MCF 10A (cell line): ENCODE measurements around the gene ISM1. TPM values are rescaled to one million over a fixed set of nuclear protein-coding genes. Genes with fewer than 3 reads are reported as not detected.

Experiments used
- BruUV-seq: library from RNA; stranded (reverse); fragments of 400-500 nt; replicated peaks from 2 replicates; lab custom pipeline; 2021; lab: Mats Ljungman, UMichigan
- CTCF ChIA-PET: fragments of 300-600 bp; sonication (Branson Sonifier 250); formaldehyde crosslinking; extraction: SDS; loops from one replicate; lab custom pipeline; 2021; ENCODE audit warnings: antibody characterized with exemption, inconsistent platforms; lab: Yijun Ruan, JAX
- POLR2A ChIA-PET: fragments of 300-600, 350-650 bp; sonication (Branson Sonifier 250); formaldehyde crosslinking; extraction: SDS; loops from one replicate; lab custom pipeline; 2020; ENCODE audit warnings: antibody characterized with exemption, inconsistent platforms; lab: Yijun Ruan, JAX
- DNase-seq: peaks from one replicate; pipeline ENCODE4 v3.0.0-alpha.2; 2018; ENCODE audit not compliant: unreplicated experiment
- H3K27ac Mint-ChIP-seq: one replicate; pipeline ENCODE4 v1.8.0; 2022; ENCODE audit warnings: mild to moderate bottlenecking, low read depth, mixed read lengths; ENCODE audit not compliant: unreplicated experiment
- H3K27me3 Mint-ChIP-seq: one replicate; pipeline ENCODE4 v1.8.0; 2022; ENCODE audit warnings: mixed read lengths; ENCODE audit not compliant: insufficient read depth, unreplicated experiment
- H3K36me3 Mint-ChIP-seq: one replicate; pipeline ENCODE4 v1.8.0; 2022; ENCODE audit warnings: mild to moderate bottlenecking, moderate library complexity, mixed read lengths; ENCODE audit not compliant: insufficient read depth, unreplicated experiment
- H3K4me1 Mint-ChIP-seq: one replicate; pipeline ENCODE4 v1.8.0; 2022; ENCODE audit warnings: mixed read lengths; ENCODE audit not compliant: insufficient read depth, unreplicated experiment
- H3K4me3 Mint-ChIP-seq: one replicate; pipeline ENCODE4 v1.8.0; 2022; ENCODE audit warnings: mild to moderate bottlenecking, moderate library complexity, mixed read lengths; ENCODE audit not compliant: unreplicated experiment
- H3K9me3 Mint-ChIP-seq: one replicate; pipeline ENCODE4 v1.8.0; 2022; ENCODE audit warnings: mixed read lengths; ENCODE audit not compliant: unreplicated experiment
- intact Hi-C: fragments of 100-400 bp; cut with micrococcal nuclease; formaldehyde crosslinking; loops from 2 replicates; pipeline ENCODE4 v1.14.1; 2022
- total RNA-seq: library from RNA; stranded (reverse); gene quantifications from 2 replicates; pipeline ENCODE4 v1.2.3, GENCODE V29; 2022
- TF ChIP-seq, protein P1 (sequence below): fragments of 200-600 bp; IDR thresholded peaks from one replicate; pipeline ENCODE4 v1.8.0; 2022; ENCODE audit warnings: antibody characterized with exemption, mild to moderate bottlenecking; ENCODE audit not compliant: unreplicated experiment

The ISM1 gene
- total RNA-seq, 1 experiment from 2014 or later: 1.0 TPM

DNA sequence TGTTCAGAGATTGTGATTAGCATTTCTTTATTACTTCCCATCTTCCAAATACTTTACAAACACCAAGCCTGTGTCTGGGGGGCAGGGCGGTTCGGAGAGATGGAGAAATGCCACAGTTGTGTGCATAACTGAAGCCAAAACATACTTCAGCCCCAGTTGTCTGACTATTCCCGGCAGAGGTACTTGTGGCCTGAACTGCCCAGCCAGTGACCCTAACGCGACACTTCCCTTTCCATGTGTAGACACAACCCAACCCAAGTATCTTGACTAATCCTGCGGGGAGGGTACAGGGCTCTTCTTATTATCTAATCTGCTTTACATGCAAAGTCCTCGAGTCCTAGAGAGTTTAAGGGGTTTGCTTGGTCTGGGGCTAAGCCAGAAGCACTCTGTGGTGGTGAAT lies 46.2 kb downstream of the ISM1 start:
- no peaks in the 10 kb centered on the region for H3K36me3 Mint-ChIP-seq
- POLR2A ChIA-PET: no interaction called here

DNA sequence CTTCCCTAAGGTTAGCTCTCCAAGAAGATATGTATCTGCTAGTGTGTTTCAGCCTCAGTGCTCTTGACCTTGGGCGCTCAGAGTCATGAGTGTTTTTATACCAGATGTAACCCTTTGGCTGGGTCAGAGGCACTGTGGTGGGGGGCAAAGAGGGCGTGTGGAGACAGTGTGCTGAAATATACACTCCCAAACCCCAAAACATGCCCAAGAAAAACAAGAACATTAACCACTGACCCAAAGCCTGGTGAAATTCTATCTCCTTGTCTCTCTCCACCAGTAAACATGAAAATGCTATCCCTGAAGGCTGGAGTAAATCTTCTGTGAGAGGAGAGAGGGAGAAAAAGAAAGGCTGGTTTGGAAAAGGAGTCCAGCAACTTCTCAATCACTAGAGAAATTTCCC lies 47.9 kb downstream of the ISM1 start:
- intact Hi-C loops: loop anchor here (10.0 kb wide), 1 partner anchor 294 kb away; no protein-coding TSS in a partner anchor
- DNase-seq: no peak
- Mint-ChIP-seq H3K9me3 (no peaks in the 10 kb centered on the region), H3K27me3 (no peaks in the 10 kb centered on the region), H3K36me3 (no peaks in the 10 kb centered on the region), H3K27ac (no peak overlapping the region), H3K4me1 (peaks cover 7% of the 10 kb centered on the region), H3K4me3 (no peak overlapping the region)
- TF ChIP-seq, protein P1, sequence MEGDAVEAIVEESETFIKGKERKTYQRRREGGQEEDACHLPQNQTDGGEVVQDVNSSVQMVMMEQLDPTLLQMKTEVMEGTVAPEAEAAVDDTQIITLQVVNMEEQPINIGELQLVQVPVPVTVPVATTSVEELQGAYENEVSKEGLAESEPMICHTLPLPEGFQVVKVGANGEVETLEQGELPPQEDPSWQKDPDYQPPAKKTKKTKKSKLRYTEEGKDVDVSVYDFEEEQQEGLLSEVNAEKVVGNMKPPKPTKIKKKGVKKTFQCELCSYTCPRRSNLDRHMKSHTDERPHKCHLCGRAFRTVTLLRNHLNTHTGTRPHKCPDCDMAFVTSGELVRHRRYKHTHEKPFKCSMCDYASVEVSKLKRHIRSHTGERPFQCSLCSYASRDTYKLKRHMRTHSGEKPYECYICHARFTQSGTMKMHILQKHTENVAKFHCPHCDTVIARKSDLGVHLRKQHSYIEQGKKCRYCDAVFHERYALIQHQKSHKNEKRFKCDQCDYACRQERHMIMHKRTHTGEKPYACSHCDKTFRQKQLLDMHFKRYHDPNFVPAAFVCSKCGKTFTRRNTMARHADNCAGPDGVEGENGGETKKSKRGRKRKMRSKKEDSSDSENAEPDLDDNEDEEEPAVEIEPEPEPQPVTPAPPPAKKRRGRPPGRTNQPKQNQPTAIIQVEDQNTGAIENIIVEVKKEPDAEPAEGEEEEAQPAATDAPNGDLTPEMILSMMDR: no peak
- CTCF ChIA-PET: interaction anchor here (0.6 to 3.1 kb wide), 6 partner anchors 7 to 278 kb away, joined by 3 to 11 read pairs (median 4); no protein-coding TSS in a partner anchor
- POLR2A ChIA-PET: interaction anchor here (0.6 to 1.8 kb wide), 2 partner anchors 9 to 652 kb away, joined by 4 to 6 read pairs; no protein-coding TSS in a partner anchor
- BruUV-seq: no TSS peak

More for the DNA sequence above, 46.2 kb downstream of the ISM1 start:
- Mint-ChIP-seq H3K27ac (no peak overlapping the region), H3K27me3 (no peaks in the 10 kb centered on the region), H3K4me1 (peaks cover 15% of the 10 kb centered on the region), H3K9me3 (no peaks in the 10 kb centered on the region), H3K4me3 (no peak overlapping the region)
- no peak for DNase-seq
- TF ChIP-seq, protein P1: no peak
- intact Hi-C loops: loop anchor here (10.0 kb wide), 1 partner anchor 292 kb away; no protein-coding TSS in a partner anchor
- no TSS peak for BruUV-seq
- CTCF ChIA-PET: no interaction called here

DNA sequence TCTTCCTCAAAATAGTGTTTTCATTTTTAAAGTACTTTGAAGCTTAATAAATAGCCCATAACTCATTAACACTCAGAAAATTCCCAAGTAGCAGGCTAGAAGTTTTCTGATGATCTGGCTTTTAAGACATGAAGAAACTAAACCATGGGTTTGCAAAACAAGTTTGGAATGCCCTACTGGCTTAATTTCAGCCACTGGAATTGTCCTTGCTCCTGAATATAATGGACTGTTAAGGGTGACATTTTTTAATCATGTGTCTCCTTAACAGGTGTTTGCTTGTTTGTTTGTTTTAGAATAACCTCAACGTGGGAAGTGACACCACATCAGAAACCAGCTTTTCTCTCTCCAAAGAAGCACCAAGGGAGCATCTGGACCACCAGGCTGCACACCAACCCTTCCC lies 49.1 kb downstream of the ISM1 start:
- no TSS peak for BruUV-seq
- ChIA-PET CTCF (interaction anchor here (1.2 to 3.1 kb wide), 4 partner anchors 8 to 276 kb away, joined by 3 to 13 read pairs (median 9); no protein-coding TSS in a partner anchor), POLR2A (interaction anchor here (1.0 to 1.2 kb wide), 4 partner anchors 16 to 56 kb away, joined by 3 to 6 read pairs (median 4); no protein-coding TSS in a partner anchor)
- Mint-ChIP-seq H3K36me3 (no peaks in the 10 kb centered on the region), H3K4me3 (no peak overlapping the region), H3K4me1 (peaks cover 7% of the 10 kb centered on the region), H3K27me3 (no peaks in the 10 kb centered on the region), H3K27ac (no peak overlapping the region), H3K9me3 (no peaks in the 10 kb centered on the region)
- intact Hi-C loops: no loop called here
- no peak for DNase-seq
- TF ChIP-seq, protein P1: no peak

DNA sequence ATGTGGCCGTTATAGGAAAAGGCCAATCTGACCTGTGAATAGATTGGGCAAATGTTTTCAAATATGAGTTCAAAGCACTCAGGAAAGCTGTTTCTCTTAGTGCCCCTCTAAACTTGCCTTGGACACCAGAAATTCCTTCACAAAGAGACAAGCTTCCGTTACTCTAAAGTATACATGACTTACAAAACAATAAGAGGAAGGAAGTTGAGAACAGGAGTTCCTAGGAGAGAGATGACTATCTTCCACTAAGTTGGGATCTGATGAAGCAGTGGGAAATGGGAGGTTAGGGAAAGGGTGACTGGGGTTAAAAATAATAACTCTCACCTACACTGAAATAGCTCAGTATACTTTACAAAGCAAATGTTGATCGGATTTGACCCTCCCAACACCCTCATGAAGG lies 50.0 kb downstream of the ISM1 start:
- no peak for DNase-seq
- ChIA-PET CTCF (interaction anchor here (0.5 to 3.1 kb wide), 7 partner anchors 9 to 1481 kb away, joined by 3 to 13 read pairs (median 4); no protein-coding TSS in a partner anchor), POLR2A (interaction anchor here (0.8 to 1.2 kb wide), 3 partner anchors 15 to 32 kb away, joined by 3 to 5 read pairs (median 3); no protein-coding TSS in a partner anchor)
- H3K4me1 Mint-ChIP-seq: peaks cover 7% of the 10 kb centered on the region
- no peak overlapping the region for H3K27ac Mint-ChIP-seq
- TF ChIP-seq, protein P1: no peak
- no peaks in the 10 kb centered on the region for H3K27me3 Mint-ChIP-seq
- BruUV-seq: no TSS peak
- H3K4me3 Mint-ChIP-seq: no peak overlapping the region
- no peaks in the 10 kb centered on the region for H3K36me3 Mint-ChIP-seq
- intact Hi-C loops: no loop called here
- no peaks in the 10 kb centered on the region for H3K9me3 Mint-ChIP-seq
